H1 (cell line): ENCODE results near the gene KDM6B.
A peak's percentile ranks its signal among the peaks of the same experiment; 100 is the strongest.

ENCODE experiments used
- EZH2 ChIP-seq: fragments of 200-600 bp; sonication (generic); IDR thresholded peaks from 2 replicates; pipeline ENCODE4 v1.7.1; 2012; ENCODE audit warnings: low read depth, mild to moderate bottlenecking, moderate library complexity, low read length, inconsistent platforms; ENCODE audit not compliant: severe bottlenecking
- MAX ChIP-seq: IDR thresholded peaks from 2 replicates; pipeline ENCODE4 v1.6.1; 2012; ENCODE audit warnings: inconsistent platforms
- POLR2A ChIP-seq, 2 experiments: IDR thresholded peaks; 1 replicate in 1 of 2; 2 replicates in 1 of 2; pipeline ENCODE4 v1.6.1; 2011; ENCODE audit warnings: low read depth in 2 of 2, low read length in 2 of 2, mild to moderate bottlenecking in 2 of 2; ENCODE audit errors: control extremely low read depth in 1 of 2
- TF ChIP-seq, protein P1 (sequence below), 3 experiments: IDR thresholded peaks; 1 replicate in 2 of 3; 2 replicates in 1 of 3; pipeline versions ENCODE4 v1.5.1 to v1.6.1; 2011; ENCODE audit warnings: low read length in 3 of 3, mild to moderate bottlenecking in 3 of 3, inconsistent platforms in 2 of 3, low read depth in 1 of 3, moderate library complexity in 1 of 3; ENCODE audit not compliant: insufficient read depth in 1 of 3; ENCODE audit errors: control extremely low read depth in 1 of 3
- TF ChIP-seq, protein P2 (sequence below): fragments of 300-600 bp; sonication (generic); IDR thresholded peaks from 2 replicates; pipeline ENCODE4 v1.7.1; 2012; ENCODE audit warnings: low read length, moderate library complexity, mild to moderate bottlenecking, inconsistent platforms; ENCODE audit not compliant: insufficient replicate concordance

DNA sequence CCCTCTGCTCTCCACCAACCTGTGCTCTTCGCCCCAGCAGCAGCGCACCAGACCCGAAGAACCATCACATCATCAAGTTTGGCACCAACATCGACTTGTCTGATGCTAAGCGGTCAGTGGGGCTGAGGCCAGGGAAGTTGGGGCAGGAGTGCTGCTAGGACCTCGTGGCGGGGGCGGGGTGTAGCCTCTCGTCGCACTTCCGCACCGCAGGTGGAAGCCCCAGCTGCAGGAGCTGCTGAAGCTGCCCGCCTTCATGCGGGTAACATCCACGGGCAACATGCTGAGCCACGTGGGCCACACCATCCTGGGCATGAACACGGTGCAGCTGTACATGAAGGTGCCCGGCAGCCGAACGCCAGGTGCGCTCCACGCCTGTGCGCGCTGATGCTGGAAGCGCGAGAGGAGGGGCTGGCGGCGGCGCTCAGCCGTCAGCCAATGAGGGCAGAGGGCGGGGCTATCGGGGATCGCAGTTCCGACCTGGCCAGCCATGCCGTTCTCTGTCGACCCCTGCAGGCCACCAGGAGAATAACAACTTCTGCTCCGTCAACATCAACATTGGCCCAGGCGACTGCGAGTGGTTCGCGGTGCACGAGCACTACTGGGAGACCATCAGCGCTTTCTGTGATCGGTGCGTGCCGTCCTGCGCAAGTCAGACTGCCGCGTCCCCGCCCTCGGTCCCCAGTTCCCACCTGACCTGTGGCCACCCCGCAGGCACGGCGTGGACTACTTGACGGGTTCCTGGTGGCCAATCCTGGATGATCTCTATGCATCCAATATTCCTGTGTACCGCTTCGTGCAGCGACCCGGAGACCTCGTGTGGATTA lies 17.6 kb downstream of the KDM6B start:
- TF ChIP-seq, protein P1, sequence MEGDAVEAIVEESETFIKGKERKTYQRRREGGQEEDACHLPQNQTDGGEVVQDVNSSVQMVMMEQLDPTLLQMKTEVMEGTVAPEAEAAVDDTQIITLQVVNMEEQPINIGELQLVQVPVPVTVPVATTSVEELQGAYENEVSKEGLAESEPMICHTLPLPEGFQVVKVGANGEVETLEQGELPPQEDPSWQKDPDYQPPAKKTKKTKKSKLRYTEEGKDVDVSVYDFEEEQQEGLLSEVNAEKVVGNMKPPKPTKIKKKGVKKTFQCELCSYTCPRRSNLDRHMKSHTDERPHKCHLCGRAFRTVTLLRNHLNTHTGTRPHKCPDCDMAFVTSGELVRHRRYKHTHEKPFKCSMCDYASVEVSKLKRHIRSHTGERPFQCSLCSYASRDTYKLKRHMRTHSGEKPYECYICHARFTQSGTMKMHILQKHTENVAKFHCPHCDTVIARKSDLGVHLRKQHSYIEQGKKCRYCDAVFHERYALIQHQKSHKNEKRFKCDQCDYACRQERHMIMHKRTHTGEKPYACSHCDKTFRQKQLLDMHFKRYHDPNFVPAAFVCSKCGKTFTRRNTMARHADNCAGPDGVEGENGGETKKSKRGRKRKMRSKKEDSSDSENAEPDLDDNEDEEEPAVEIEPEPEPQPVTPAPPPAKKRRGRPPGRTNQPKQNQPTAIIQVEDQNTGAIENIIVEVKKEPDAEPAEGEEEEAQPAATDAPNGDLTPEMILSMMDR (IDR thresholded peaks at IDR 0.05; ENCODE audit: control extremely low read depth in 1 of 3, insufficient read depth in 1 of 3, low read depth in 1 of 3, low read length in 3 of 3) = peak; percentile 89 to 96 (median 96)
- TF ChIP-seq POLR2A (IDR thresholded peaks at IDR 0.05; ENCODE audit: control extremely low read depth in 1 of 2, low read depth in 2 of 2, low read length in 2 of 2) = peak in 1 of 2 experiments; percentile 34; a peak in 1 of 3 replicates
- no peak for TF ChIP-seq EZH2
- TF ChIP-seq MAX = peak; percentile 84
- TF ChIP-seq, protein P2, sequence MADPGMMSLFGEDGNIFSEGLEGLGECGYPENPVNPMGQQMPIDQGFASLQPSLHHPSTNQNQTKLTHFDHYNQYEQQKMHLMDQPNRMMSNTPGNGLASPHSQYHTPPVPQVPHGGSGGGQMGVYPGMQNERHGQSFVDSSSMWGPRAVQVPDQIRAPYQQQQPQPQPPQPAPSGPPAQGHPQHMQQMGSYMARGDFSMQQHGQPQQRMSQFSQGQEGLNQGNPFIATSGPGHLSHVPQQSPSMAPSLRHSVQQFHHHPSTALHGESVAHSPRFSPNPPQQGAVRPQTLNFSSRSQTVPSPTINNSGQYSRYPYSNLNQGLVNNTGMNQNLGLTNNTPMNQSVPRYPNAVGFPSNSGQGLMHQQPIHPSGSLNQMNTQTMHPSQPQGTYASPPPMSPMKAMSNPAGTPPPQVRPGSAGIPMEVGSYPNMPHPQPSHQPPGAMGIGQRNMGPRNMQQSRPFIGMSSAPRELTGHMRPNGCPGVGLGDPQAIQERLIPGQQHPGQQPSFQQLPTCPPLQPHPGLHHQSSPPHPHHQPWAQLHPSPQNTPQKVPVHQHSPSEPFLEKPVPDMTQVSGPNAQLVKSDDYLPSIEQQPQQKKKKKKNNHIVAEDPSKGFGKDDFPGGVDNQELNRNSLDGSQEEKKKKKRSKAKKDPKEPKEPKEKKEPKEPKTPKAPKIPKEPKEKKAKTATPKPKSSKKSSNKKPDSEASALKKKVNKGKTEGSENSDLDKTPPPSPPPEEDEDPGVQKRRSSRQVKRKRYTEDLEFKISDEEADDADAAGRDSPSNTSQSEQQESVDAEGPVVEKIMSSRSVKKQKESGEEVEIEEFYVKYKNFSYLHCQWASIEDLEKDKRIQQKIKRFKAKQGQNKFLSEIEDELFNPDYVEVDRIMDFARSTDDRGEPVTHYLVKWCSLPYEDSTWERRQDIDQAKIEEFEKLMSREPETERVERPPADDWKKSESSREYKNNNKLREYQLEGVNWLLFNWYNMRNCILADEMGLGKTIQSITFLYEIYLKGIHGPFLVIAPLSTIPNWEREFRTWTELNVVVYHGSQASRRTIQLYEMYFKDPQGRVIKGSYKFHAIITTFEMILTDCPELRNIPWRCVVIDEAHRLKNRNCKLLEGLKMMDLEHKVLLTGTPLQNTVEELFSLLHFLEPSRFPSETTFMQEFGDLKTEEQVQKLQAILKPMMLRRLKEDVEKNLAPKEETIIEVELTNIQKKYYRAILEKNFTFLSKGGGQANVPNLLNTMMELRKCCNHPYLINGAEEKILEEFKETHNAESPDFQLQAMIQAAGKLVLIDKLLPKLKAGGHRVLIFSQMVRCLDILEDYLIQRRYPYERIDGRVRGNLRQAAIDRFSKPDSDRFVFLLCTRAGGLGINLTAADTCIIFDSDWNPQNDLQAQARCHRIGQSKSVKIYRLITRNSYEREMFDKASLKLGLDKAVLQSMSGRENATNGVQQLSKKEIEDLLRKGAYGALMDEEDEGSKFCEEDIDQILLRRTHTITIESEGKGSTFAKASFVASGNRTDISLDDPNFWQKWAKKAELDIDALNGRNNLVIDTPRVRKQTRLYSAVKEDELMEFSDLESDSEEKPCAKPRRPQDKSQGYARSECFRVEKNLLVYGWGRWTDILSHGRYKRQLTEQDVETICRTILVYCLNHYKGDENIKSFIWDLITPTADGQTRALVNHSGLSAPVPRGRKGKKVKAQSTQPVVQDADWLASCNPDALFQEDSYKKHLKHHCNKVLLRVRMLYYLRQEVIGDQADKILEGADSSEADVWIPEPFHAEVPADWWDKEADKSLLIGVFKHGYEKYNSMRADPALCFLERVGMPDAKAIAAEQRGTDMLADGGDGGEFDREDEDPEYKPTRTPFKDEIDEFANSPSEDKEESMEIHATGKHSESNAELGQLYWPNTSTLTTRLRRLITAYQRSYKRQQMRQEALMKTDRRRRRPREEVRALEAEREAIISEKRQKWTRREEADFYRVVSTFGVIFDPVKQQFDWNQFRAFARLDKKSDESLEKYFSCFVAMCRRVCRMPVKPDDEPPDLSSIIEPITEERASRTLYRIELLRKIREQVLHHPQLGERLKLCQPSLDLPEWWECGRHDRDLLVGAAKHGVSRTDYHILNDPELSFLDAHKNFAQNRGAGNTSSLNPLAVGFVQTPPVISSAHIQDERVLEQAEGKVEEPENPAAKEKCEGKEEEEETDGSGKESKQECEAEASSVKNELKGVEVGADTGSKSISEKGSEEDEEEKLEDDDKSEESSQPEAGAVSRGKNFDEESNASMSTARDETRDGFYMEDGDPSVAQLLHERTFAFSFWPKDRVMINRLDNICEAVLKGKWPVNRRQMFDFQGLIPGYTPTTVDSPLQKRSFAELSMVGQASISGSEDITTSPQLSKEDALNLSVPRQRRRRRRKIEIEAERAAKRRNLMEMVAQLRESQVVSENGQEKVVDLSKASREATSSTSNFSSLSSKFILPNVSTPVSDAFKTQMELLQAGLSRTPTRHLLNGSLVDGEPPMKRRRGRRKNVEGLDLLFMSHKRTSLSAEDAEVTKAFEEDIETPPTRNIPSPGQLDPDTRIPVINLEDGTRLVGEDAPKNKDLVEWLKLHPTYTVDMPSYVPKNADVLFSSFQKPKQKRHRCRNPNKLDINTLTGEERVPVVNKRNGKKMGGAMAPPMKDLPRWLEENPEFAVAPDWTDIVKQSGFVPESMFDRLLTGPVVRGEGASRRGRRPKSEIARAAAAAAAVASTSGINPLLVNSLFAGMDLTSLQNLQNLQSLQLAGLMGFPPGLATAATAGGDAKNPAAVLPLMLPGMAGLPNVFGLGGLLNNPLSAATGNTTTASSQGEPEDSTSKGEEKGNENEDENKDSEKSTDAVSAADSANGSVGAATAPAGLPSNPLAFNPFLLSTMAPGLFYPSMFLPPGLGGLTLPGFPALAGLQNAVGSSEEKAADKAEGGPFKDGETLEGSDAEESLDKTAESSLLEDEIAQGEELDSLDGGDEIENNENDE = no peak
